Measurements from ENCODE around the gene TBC1D26.

- TF ChIP-seq CTCF (IDR thresholded peaks at IDR 0.05; ENCODE audit: low read depth, low read length): no peak
- no peak for TF ChIP-seq EZH2phosphoT487 (IDR thresholded peaks at IDR 0.05; ENCODE audit: low read depth)
Measured at GRCh38 chr17:15740570-15741120, 8.6 kb downstream of the TBC1D26 start.
